Measurements from ENCODE around the gene TMEM95. TPM values are rescaled to one million over a fixed set of nuclear protein-coding genes. Genes with fewer than 3 reads are reported as not detected.

TMEM95 gene
- total RNA-seq, 1 donor = not detected

GRCh38 chr17:7348478-7349242 lies 6.3 kb upstream of the TMEM95 start:
- peak overlapping the region; percentile 96 for H3K4me2 ChIP-seq (ENCODE audit: insufficient read depth, low read length)
- H2AFZ ChIP-seq (ENCODE audit: low read length) = no peak overlapping the region
- peaks cover 20% of the 10 kb centered on the region for H4K20me1 ChIP-seq (ENCODE audit: insufficient read depth, low read length)
- H3K4me3 ChIP-seq (ENCODE audit: insufficient read depth, low read length) = peak overlapping the region; percentile 1
- TF ChIP-seq, protein P1, sequence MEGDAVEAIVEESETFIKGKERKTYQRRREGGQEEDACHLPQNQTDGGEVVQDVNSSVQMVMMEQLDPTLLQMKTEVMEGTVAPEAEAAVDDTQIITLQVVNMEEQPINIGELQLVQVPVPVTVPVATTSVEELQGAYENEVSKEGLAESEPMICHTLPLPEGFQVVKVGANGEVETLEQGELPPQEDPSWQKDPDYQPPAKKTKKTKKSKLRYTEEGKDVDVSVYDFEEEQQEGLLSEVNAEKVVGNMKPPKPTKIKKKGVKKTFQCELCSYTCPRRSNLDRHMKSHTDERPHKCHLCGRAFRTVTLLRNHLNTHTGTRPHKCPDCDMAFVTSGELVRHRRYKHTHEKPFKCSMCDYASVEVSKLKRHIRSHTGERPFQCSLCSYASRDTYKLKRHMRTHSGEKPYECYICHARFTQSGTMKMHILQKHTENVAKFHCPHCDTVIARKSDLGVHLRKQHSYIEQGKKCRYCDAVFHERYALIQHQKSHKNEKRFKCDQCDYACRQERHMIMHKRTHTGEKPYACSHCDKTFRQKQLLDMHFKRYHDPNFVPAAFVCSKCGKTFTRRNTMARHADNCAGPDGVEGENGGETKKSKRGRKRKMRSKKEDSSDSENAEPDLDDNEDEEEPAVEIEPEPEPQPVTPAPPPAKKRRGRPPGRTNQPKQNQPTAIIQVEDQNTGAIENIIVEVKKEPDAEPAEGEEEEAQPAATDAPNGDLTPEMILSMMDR (IDR thresholded peaks at IDR 0.05; ENCODE audit: extremely low read depth, low read depth, low read length) = no peak
- H3K4me1 ChIP-seq (ENCODE audit: insufficient read depth, low read length) = peaks cover 37% of the 10 kb centered on the region
- peak overlapping the region; percentile 69 for H3K27ac ChIP-seq (ENCODE audit: low read depth, low read length)
- peaks cover 12% of the 10 kb centered on the region for H3K27me3 ChIP-seq (ENCODE audit: insufficient read depth, low read length)
- H3K36me3 ChIP-seq (ENCODE audit: insufficient read depth, low read length) = no peaks in the 10 kb centered on the region
- DNase-seq (ENCODE audit: insufficient read length, low spot score, missing footprints) = peak; percentile 85
- peaks cover 24% of the 10 kb centered on the region for H3K79me2 ChIP-seq (ENCODE audit: insufficient read depth, low read length)
- no peaks in the 10 kb centered on the region for H3K9me3 ChIP-seq (ENCODE audit: low read depth, low read length)

DNA sequence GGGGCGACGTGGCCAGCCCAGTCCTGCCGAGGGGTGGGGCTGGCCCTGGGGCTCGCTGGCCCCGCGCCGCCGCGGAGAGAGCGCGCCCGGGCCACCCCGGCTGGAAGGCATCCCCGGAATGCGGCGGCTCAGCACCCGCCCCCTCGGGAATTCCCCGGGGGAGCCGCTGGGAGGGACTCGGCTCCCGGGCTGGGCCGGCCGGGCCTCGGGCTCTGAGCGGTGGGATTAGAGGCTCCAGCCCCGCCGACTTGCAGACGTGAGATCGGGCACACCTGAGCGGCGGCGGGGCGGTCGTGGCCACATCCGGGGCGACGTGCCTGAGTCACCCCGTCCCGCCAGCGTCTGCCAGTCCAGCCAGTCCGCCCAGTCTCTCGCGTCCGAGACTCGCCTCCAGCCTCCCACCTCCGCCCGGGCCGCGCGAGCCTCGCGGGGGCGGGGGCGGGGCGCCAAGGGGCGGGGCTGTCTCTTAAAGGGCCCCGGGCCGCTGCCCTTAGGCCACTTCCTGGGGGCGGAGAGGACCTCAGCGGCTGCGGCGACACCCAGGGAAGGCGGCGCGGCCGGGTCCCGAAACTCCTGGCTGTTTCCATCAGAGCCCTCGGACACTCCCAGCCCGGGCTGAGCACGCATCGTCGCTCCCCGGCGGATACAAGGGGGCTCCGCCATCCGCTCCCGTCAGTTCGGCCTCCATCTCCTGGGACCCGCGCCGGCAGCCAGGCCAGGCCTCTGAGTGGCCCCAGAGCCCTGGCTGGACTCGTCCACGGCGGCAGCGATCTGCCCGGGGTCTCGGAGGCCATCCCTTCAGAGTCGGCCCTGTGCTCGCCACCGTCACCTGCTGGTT lies 3.1 kb upstream of the TMEM95 start, which contains the start of gene KCTD11:
KCTD11 (plus strand) TSS at position 498 of the 838 bp plus-strand sequence.
- Histone ChIP-seq H4K20me1 (ENCODE audit: insufficient read depth, low read length) (peaks cover 37% of the 10 kb centered on the region), H3K4me2 (ENCODE audit: insufficient read depth, low read length) (peak within 1 kb of the TSS; percentile 96), H3K9me3 (ENCODE audit: low read depth, low read length) (no peaks in the 10 kb centered on the region), H3K79me2 (ENCODE audit: insufficient read depth, low read length) (peaks cover 39% of the 10 kb centered on the region), H3K4me1 (ENCODE audit: insufficient read depth, low read length) (peaks cover 50% of the 10 kb centered on the region), H2AFZ (ENCODE audit: low read length) (peak within 1 kb of the TSS; percentile 86), H3K27ac (ENCODE audit: low read depth, low read length) (peak within 1 kb of the TSS; percentile 94), H3K36me3 (ENCODE audit: insufficient read depth, low read length) (no peaks in the 10 kb centered on the region), H3K4me3 (ENCODE audit: insufficient read depth, low read length) (peak within 1 kb of the TSS; percentile 95), H3K27me3 (ENCODE audit: insufficient read depth, low read length) (no peaks in the 10 kb centered on the region)
- peak; percentile 99 for DNase-seq (ENCODE audit: insufficient read length, low spot score, missing footprints)
- TF ChIP-seq, protein P1 (IDR thresholded peaks at IDR 0.05; ENCODE audit: extremely low read depth, low read depth, low read length) = no peak

- Histone ChIP-seq H3K4me3 (ENCODE audit: insufficient read depth, low read length) (peak overlapping the region; percentile 95), H3K27ac (ENCODE audit: low read depth, low read length) (peak overlapping the region; percentile 94), H3K27me3 (ENCODE audit: insufficient read depth, low read length) (no peaks in the 10 kb centered on the region), H3K79me2 (ENCODE audit: insufficient read depth, low read length) (peaks cover 39% of the 10 kb centered on the region), H2AFZ (ENCODE audit: low read length) (peak overlapping the region; percentile 86), H3K9me3 (ENCODE audit: low read depth, low read length) (no peaks in the 10 kb centered on the region), H3K36me3 (ENCODE audit: insufficient read depth, low read length) (no peaks in the 10 kb centered on the region), H3K4me2 (ENCODE audit: insufficient read depth, low read length) (peak overlapping the region; percentile 96), H3K4me1 (ENCODE audit: insufficient read depth, low read length) (peaks cover 50% of the 10 kb centered on the region), H4K20me1 (ENCODE audit: insufficient read depth, low read length) (peaks cover 37% of the 10 kb centered on the region)
- TF ChIP-seq, protein P1 (IDR thresholded peaks at IDR 0.05; ENCODE audit: extremely low read depth, low read depth, low read length) = peak; percentile 52
- no peak for DNase-seq (ENCODE audit: insufficient read length, low spot score, missing footprints)
Observed at GRCh38 chr17:7352503-7352889, 2.5 kb upstream of the TMEM95 start.
